Uterus (tissue), 4 donors: ENCODE results near the gene NDST4. TPM values are rescaled to one million over a fixed set of nuclear protein-coding genes. Genes with fewer than 3 reads are reported as not detected.
A peak's percentile ranks its signal among the peaks of the same experiment; 100 is the strongest.

ENCODE experiments used
- DNase-seq, 2 donors: peaks; one replicate each; pipeline ENCODE4 v3.0.0-alpha.2; 2019 to 2020
- H3K27ac ChIP-seq, 2 donors: fragments of 200-600 bp; sonication (generic); 1 replicate in 1 of 2; 2 replicates in 1 of 2; pipeline ENCODE4 v1.5.1; 2016 to 2018
- H3K27me3 ChIP-seq, 2 donors: fragments of 200-600 bp; sonication (generic); one replicate each; pipeline ENCODE4 v1.5.1; 2018 to 2019; ENCODE audit warnings: control low read depth in 1 of 2
- H3K36me3 ChIP-seq, 2 donors: fragments of 200-600 bp; sonication (generic); one replicate each; pipeline ENCODE4 v1.5.1; 2019; ENCODE audit warnings: control low read depth in 1 of 2
- H3K4me1 ChIP-seq, 2 donors: fragments of 200-600 bp; sonication (generic); one replicate each; pipeline ENCODE4 v1.5.1; 2018 to 2019; ENCODE audit warnings: control low read depth in 1 of 2
- H3K4me3 ChIP-seq, 2 donors: fragments of 200-600 bp; sonication (generic); 1 replicate in 1 of 2; 2 replicates in 1 of 2; pipeline ENCODE4 v1.5.1; 2018 to 2019; ENCODE audit warnings: mild to moderate bottlenecking in 1 of 2
- H3K9me3 ChIP-seq, 2 donors: fragments of 200-600 bp; sonication (generic); one replicate each; pipeline ENCODE4 v1.5.1; 2019; ENCODE audit warnings: control low read depth in 1 of 2
- CTCF ChIP-seq, 4 experiments: fragments of 200-600 bp in 2 of 4; fragments of 450-650 bp in 2 of 4; sonication (generic) in 2 of 4; IDR thresholded peaks; one replicate each; pipeline ENCODE4 v1.5.1; 2016 to 2019; ENCODE audit warnings: antibody characterized with exemption in 4 of 4, mild to moderate bottlenecking in 2 of 4, moderate library complexity in 1 of 4
- POLR2A ChIP-seq, 2 donors: fragments of 450-650 bp; IDR thresholded peaks; one replicate each; pipeline ENCODE4 v1.6.1; 2016; ENCODE audit warnings: antibody characterized with exemption in 2 of 2, mild to moderate bottlenecking in 1 of 2, moderate library complexity in 1 of 2
- intact Hi-C: fragments of 100-400 bp; cut with DNase I; formaldehyde crosslinking; loops from one replicate; pipeline ENCODE4 v1.15.1; 2023; ENCODE audit warnings: low total_unique reads
- total RNA-seq, 4 donors: library from RNA; depleted of rRNA in 3 of 4; stranded (reverse); fragments of >200 nt in 3 of 4; gene quantifications; one replicate each; pipeline versions ENCODE4 v1.1.0 to v1.2.4, GENCODE V29; 2014 to 2023
- donor health status: DM: yes; HTN: yes; CAD: no.

Gene NDST4
- total RNA-seq, 4 donors from 2014 or later = 1.5 to 7.4 TPM; not detected in 2

- intact Hi-C loops = no loop called here
- Histone ChIP-seq H3K4me1 (no peaks in the 10 kb centered on the region), H3K27me3 (no peaks in the 10 kb centered on the region), H3K36me3 (no peaks in the 10 kb centered on the region), H3K27ac (no peak overlapping the region), H3K4me3 (no peak overlapping the region), H3K9me3 (no peaks in the 10 kb centered on the region)
- TF ChIP-seq CTCF (IDR thresholded peaks at IDR 0.05) (no peak), POLR2A (IDR thresholded peaks at IDR 0.05) (no peak)
- no peak for DNase-seq
Measured at GRCh38 chr4:114815760-114816159, 297.7 kb downstream of the NDST4 start.

- H3K27me3 ChIP-seq = no peaks in the 10 kb centered on the region
- intact Hi-C loops = no loop called here
- H3K4me1 ChIP-seq = no peaks in the 10 kb centered on the region
- no peaks in the 10 kb centered on the region for H3K36me3 ChIP-seq
- H3K27ac ChIP-seq = no peak overlapping the region
- TF ChIP-seq CTCF (IDR thresholded peaks at IDR 0.05) = no peak
- H3K4me3 ChIP-seq = no peak overlapping the region
- no peaks in the 10 kb centered on the region for H3K9me3 ChIP-seq
- DNase-seq = no peak
Measured at GRCh38 chr4:114813961-114814360, 299.5 kb downstream of the NDST4 start.

- Histone ChIP-seq H3K36me3 (no peaks in the 10 kb centered on the region), H3K9me3 (no peaks in the 10 kb centered on the region), H3K27ac (no peak overlapping the region), H3K4me3 (no peak overlapping the region), H3K27me3 (no peaks in the 10 kb centered on the region), H3K4me1 (no peaks in the 10 kb centered on the region)
- TF ChIP-seq CTCF (IDR thresholded peaks at IDR 0.05) (no peak), POLR2A (IDR thresholded peaks at IDR 0.05) (no peak)
- no peak for DNase-seq
- intact Hi-C loops = no loop called here
Measured at GRCh38 chr4:114811564-114812301, 301.7 kb downstream of the NDST4 start.

- no peak for DNase-seq
- Histone ChIP-seq H3K4me1 (no peaks in the 10 kb centered on the region), H3K27ac (no peak overlapping the region), H3K27me3 (no peaks in the 10 kb centered on the region), H3K36me3 (no peaks in the 10 kb centered on the region), H3K9me3 (no peaks in the 10 kb centered on the region), H3K4me3 (no peak overlapping the region)
- TF ChIP-seq POLR2A (IDR thresholded peaks at IDR 0.05) = no peak
- peak in 1 of 4 experiments; percentile 29 for TF ChIP-seq CTCF (IDR thresholded peaks at IDR 0.05)
- intact Hi-C loops = no loop called here
Measured at GRCh38 chr4:114807759-114808404, 305.5 kb downstream of the NDST4 start.

GRCh38 chr4:114807357-114807756 is 306.1 kb downstream of the NDST4 start:
- no peaks in the 10 kb centered on the region for H3K4me1 ChIP-seq
- no peak overlapping the region for H3K27ac ChIP-seq
- no peak for TF ChIP-seq POLR2A (IDR thresholded peaks at IDR 0.05)
- no peak for TF ChIP-seq CTCF (IDR thresholded peaks at IDR 0.05)
- DNase-seq = no peak
- H3K4me3 ChIP-seq = no peak overlapping the region
- H3K9me3 ChIP-seq = no peaks in the 10 kb centered on the region
- intact Hi-C loops = no loop called here
- no peaks in the 10 kb centered on the region for H3K36me3 ChIP-seq
- no peaks in the 10 kb centered on the region for H3K27me3 ChIP-seq
